RPMI8226 (cell line): ENCODE measurements around the gene DOC2A.
A peak's percentile ranks its signal among the peaks of the same experiment; 100 is the strongest.

Experiments
- DNase-seq: peaks from one replicate; pipeline ENCODE4 v3.0.0-alpha.2; 2015

The DOC2A gene

GRCh38 chr16:29987371-29988085 lies 23.3 kb downstream of the DOC2A start:
- no peak for DNase-seq

- DNase-seq = no peak
Measured at GRCh38 chr16:29986931-29987330, 23.9 kb downstream of the DOC2A start.

- no peak for DNase-seq
Measured at GRCh38 chr16:29986231-29986630, 24.6 kb downstream of the DOC2A start.

GRCh38 chr16:29985271-29985811 lies 25.5 kb downstream of the DOC2A start:
- no peak for DNase-seq

GRCh38 chr16:29984764-29985147 lies 26.1 kb downstream of the DOC2A start:
- no peak for DNase-seq

GRCh38 chr16:29984137-29984763 lies 26.6 kb downstream of the DOC2A start:
- no peak for DNase-seq

- DNase-seq = no peak
Measured at GRCh38 chr16:29983420-29984136, 27.2 kb downstream of the DOC2A start.

- no peak for DNase-seq
Measured at GRCh38 chr16:29982560-29983419, 28.0 kb downstream of the DOC2A start.

- DNase-seq = no peak
Measured at GRCh38 chr16:29978564-29979270, 32.1 kb downstream of the DOC2A start.

- no peak for DNase-seq
Measured at GRCh38 chr16:29978081-29978480, 32.7 kb downstream of the DOC2A start.

- no peak for DNase-seq
Measured at GRCh38 chr16:29977063-29977825, 33.6 kb downstream of the DOC2A start.

- DNase-seq = no peak
Measured at GRCh38 chr16:29975811-29976511, 34.9 kb downstream of the DOC2A start.

- no peak for DNase-seq
Measured at GRCh38 chr16:29975134-29975538, 35.7 kb downstream of the DOC2A start.

GRCh38 chr16:29974291-29975133 lies 36.3 kb downstream of the DOC2A start:
- peak; percentile 33 for DNase-seq

GRCh38 chr16:29973384-29974246 lies 37.2 kb downstream of the DOC2A start, which contains the start of gene TAOK2:
Gene TAOK2, plus strand, starts transcription at chr16:29973868. Its CDS starts 3,905 bp downstream, at chr16:29977773.
- peak; percentile 99 for DNase-seq

- DNase-seq = no peak
Measured at GRCh38 chr16:29972992-29973383, 37.8 kb downstream of the DOC2A start.

GRCh38 chr16:29972500-29972899 lies 38.3 kb downstream of the DOC2A start:
- DNase-seq = no peak

- no peak for DNase-seq
Measured at GRCh38 chr16:29971304-29971703, 39.5 kb downstream of the DOC2A start.

- no peak for DNase-seq
Measured at GRCh38 chr16:29968205-29968604, 42.6 kb downstream of the DOC2A start.
